ENCODE data around the gene GHDC.

GHDC gene

GRCh38 chr17:42182927-42183734 lies 11.2 kb downstream of the GHDC start:
- no peak for DNase-seq

- no peak for DNase-seq
Observed at GRCh38 chr17:42181851-42182207, 12.5 kb downstream of the GHDC start.

- DNase-seq = peak; percentile 92
Observed at GRCh38 chr17:42180922-42181850, 13.1 kb downstream of the GHDC start, which contains the start of gene KCNH4. Gene KCNH4, minus strand, starts transcription at chr17:42181142. Its CDS starts 197 bp downstream, at chr17:42180945.

GRCh38 chr17:42180411-42180921 lies 13.8 kb downstream of the GHDC start:
- no peak for DNase-seq

GRCh38 chr17:42179911-42180410 lies 14.3 kb downstream of the GHDC start:
- no peak for DNase-seq

GRCh38 chr17:42179335-42179734 lies 15.0 kb downstream of the GHDC start:
- DNase-seq = no peak

GRCh38 chr17:42178817-42179216 lies 15.5 kb downstream of the GHDC start:
- DNase-seq = peak; percentile 48

GRCh38 chr17:42177684-42178083 lies 16.6 kb downstream of the GHDC start:
- DNase-seq = no peak

- no peak for DNase-seq
Observed at GRCh38 chr17:42174126-42174783, 20.0 kb downstream of the GHDC start.

GRCh38 chr17:42171831-42172230 lies 22.5 kb downstream of the GHDC start:
- no peak for DNase-seq

GRCh38 chr17:42169351-42169750 lies 24.9 kb downstream of the GHDC start:
- DNase-seq = no peak

- DNase-seq = no peak
Observed at GRCh38 chr17:42167807-42168206, 26.5 kb downstream of the GHDC start.

- no peak for DNase-seq
Observed at GRCh38 chr17:42166196-42166763, 28.0 kb downstream of the GHDC start.

GRCh38 chr17:42165751-42166150 lies 28.5 kb downstream of the GHDC start:
- no peak for DNase-seq

GRCh38 chr17:42163696-42164407 lies 30.4 kb downstream of the GHDC start:
- DNase-seq = no peak

- peak; percentile 72 for DNase-seq
Observed at GRCh38 chr17:42163113-42163512, 31.2 kb downstream of the GHDC start.

GRCh38 chr17:42160531-42160910 lies 33.8 kb downstream of the GHDC start:
- no peak for DNase-seq

GRCh38 chr17:42159796-42160530 lies 34.3 kb downstream of the GHDC start:
- no peak for DNase-seq

GRCh38 chr17:42155614-42156045 lies 38.7 kb downstream of the GHDC start:
- no peak for DNase-seq

- peak; percentile 21 for DNase-seq
Observed at GRCh38 chr17:42153919-42154742, 40.2 kb downstream of the GHDC start.
